GM18511 (cell line): ENCODE measurements around the gene SERPINB7.
"Not testable (repeated sequence)": the region's sequence is repeated elsewhere in the genome, so short reads cannot be mapped to it uniquely, and the experiment has no call there.

Experiments used
- ATAC-seq: cut with Tn5 transposase; IDR thresholded peaks from one replicate; pipeline ENCODE4 v1.9.1; 2021; ENCODE audit warnings: mild to moderate bottlenecking, moderate library complexity; ENCODE audit not compliant: unreplicated experiment

SERPINB7 gene

GRCh38 chr18:63775166-63775730, at the start of gene SERPINB7:
TSS of gene SERPINB7 (plus strand) at chr18:63775418. CDS start at chr18:63782373, 6,955 bp downstream.
- ATAC-seq = no peak

- ATAC-seq = no peak
Measured at GRCh38 chr18:63725682-63726480, 49.3 kb upstream of the SERPINB7 start.

GRCh38 chr18:63730773-63731172, 44.4 kb upstream of the SERPINB7 start:
- ATAC-seq = no peak

- ATAC-seq = no peak
Measured at GRCh38 chr18:63731215-63731614, 44.0 kb upstream of the SERPINB7 start.

- ATAC-seq = no peak
Measured at GRCh38 chr18:63736876-63737275, 38.3 kb upstream of the SERPINB7 start.

GRCh38 chr18:63741769-63742168, 33.4 kb upstream of the SERPINB7 start:
- no peak for ATAC-seq

GRCh38 chr18:63747006-63747405, 28.2 kb upstream of the SERPINB7 start:
- ATAC-seq = no peak

GRCh38 chr18:63749489-63749888, 25.7 kb upstream of the SERPINB7 start:
- no peak for ATAC-seq

- ATAC-seq = no peak
Measured at GRCh38 chr18:63752636-63753035, 22.6 kb upstream of the SERPINB7 start.

GRCh38 chr18:63753676-63754075, 21.5 kb upstream of the SERPINB7 start:
- no peak for ATAC-seq

GRCh38 chr18:63757541-63757940, 17.7 kb upstream of the SERPINB7 start:
- ATAC-seq = no peak

GRCh38 chr18:63758615-63759240, 16.5 kb upstream of the SERPINB7 start:
- no peak for ATAC-seq

GRCh38 chr18:63759786-63760185, 15.4 kb upstream of the SERPINB7 start:
- ATAC-seq = not testable (repeated sequence)

- no peak for ATAC-seq
Measured at GRCh38 chr18:63762518-63762917, 12.7 kb upstream of the SERPINB7 start.

- ATAC-seq = no peak
Measured at GRCh38 chr18:63763831-63764600, 11.2 kb upstream of the SERPINB7 start.

- no peak for ATAC-seq
Measured at GRCh38 chr18:63765837-63766236, 9.4 kb upstream of the SERPINB7 start.

- ATAC-seq = no peak
Measured at GRCh38 chr18:63773551-63773950, 1.7 kb upstream of the SERPINB7 start.

GRCh38 chr18:63774511-63774910, 707 bp upstream of the SERPINB7 start:
- no peak for ATAC-seq

GRCh38 chr18:63779386-63779785, 4.2 kb downstream of the SERPINB7 start:
- ATAC-seq = no peak

GRCh38 chr18:63783394-63783793, 8.2 kb downstream of the SERPINB7 start:
- ATAC-seq = no peak

GRCh38 chr18:63784787-63785452, 9.7 kb downstream of the SERPINB7 start:
- no peak for ATAC-seq
